SK-N-SH (cell line): Measurements from ENCODE around the gene GNA15. TPM values are rescaled to one million over a fixed set of nuclear protein-coding genes. Genes with fewer than 3 reads are reported as not detected.

Experiments
- CTCF ChIA-PET: fragments of 300-600, 350-600 bp; formaldehyde crosslinking; extraction: SDS; loops from one replicate; lab custom pipeline; 2021; lab: Yijun Ruan, JAX
- POLR2A ChIA-PET: fragments of 350-600 bp; sonication (Branson Sonifier 250); formaldehyde crosslinking; extraction: SDS; loops from one replicate; lab custom pipeline; 2020; ENCODE audit warnings: antibody characterized with exemption, inconsistent platforms; lab: Yijun Ruan, JAX
- DNase-seq: peaks from one replicate; pipeline ENCODE4 v3.0.0; 2012
- H2AFZ ChIP-seq: fragments of 200-600 bp; sonication (generic); 2 replicates; pipeline ENCODE4 v1.8.1; 2016; ENCODE audit warnings: antibody characterized with exemption, mild to moderate bottlenecking, low read depth
- H3F3A ChIP-seq: fragments of 200-600 bp; sonication (generic); replicated peaks from 2 replicates; pipeline ENCODE3; 2016; ENCODE audit warnings: antibody characterized with exemption, mild to moderate bottlenecking; ENCODE audit not compliant: insufficient read depth
- H3K27ac ChIP-seq, 2 experiments: fragments of 200-500 bp in 1 of 2; fragments of 200-600 bp in 1 of 2; sonication (Bioruptor generic) in 1 of 2; sonication (generic), shearing (Covaris generic) in 1 of 2; 2 replicates each; pipeline versions ENCODE4 v1.5.1 to v1.6.1; 2014 to 2016; ENCODE audit warnings: low read depth in 2 of 2, inconsistent platforms in 1 of 2, low read length in 1 of 2, mild to moderate bottlenecking in 1 of 2, mixed read lengths in 1 of 2
- H3K27me3 ChIP-seq: fragments of 200-600 bp; sonication (generic), shearing (Covaris generic); 2 replicates; pipeline ENCODE4 v1.6.1; 2016; ENCODE audit warnings: mixed run types; ENCODE audit not compliant: insufficient read depth
- H3K36me3 ChIP-seq, 2 experiments: fragments of 200-500 bp in 1 of 2; fragments of 200-600 bp in 1 of 2; sonication (Bioruptor generic) in 1 of 2; sonication (generic) in 1 of 2; replicated peaks in 1 of 2; 2 replicates each; pipeline versions ENCODE3 to v1.5.1; 2014 to 2016; ENCODE audit warnings: low read length in 1 of 2, mild to moderate bottlenecking in 1 of 2; ENCODE audit not compliant: insufficient read depth in 2 of 2, control insufficient read depth in 1 of 2
- H3K4me1 ChIP-seq, 2 experiments: fragments of 200-500 bp in 1 of 2; fragments of 200-600 bp in 1 of 2; sonication (Bioruptor generic) in 1 of 2; sonication (generic), shearing (Covaris generic) in 1 of 2; 2 replicates each; pipeline versions ENCODE4 v1.5.1 to v1.6.1; 2014 to 2016; ENCODE audit warnings: low read depth in 1 of 2, low read length in 1 of 2, mixed run types in 1 of 2; ENCODE audit not compliant: insufficient read depth in 2 of 2, control insufficient read depth in 1 of 2
- H3K4me2 ChIP-seq: fragments of 200-600 bp; sonication (generic), shearing (Covaris generic); 2 replicates; pipeline ENCODE4 v1.6.1; 2017; ENCODE audit warnings: mixed run types
- H3K4me3 ChIP-seq, 2 experiments: fragments of 200-500 bp in 1 of 2; fragments of 200-600 bp in 1 of 2; sonication (Bioruptor generic) in 1 of 2; sonication (generic), shearing (Covaris generic) in 1 of 2; 2 replicates each; pipeline versions ENCODE4 v1.5.1 to v1.8.1; 2014 to 2016; ENCODE audit warnings: low read depth in 2 of 2, inconsistent platforms in 1 of 2, low read length in 1 of 2, mild to moderate bottlenecking in 1 of 2, mixed read lengths in 1 of 2, moderate library complexity in 1 of 2
- H3K79me2 ChIP-seq: fragments of 200-600 bp; sonication (generic); 2 replicates; pipeline ENCODE4 v1.8.1; 2017; ENCODE audit warnings: mild to moderate bottlenecking; ENCODE audit not compliant: insufficient read depth
- H3K9ac ChIP-seq: fragments of 200-600 bp; sonication (generic); 2 replicates; pipeline ENCODE4 v1.6.1; 2017; ENCODE audit warnings: mixed run types
- H3K9me2 ChIP-seq: fragments of 200-600 bp; sonication (generic); 2 replicates; pipeline ENCODE4 v1.6.1; 2017; ENCODE audit warnings: mixed run types
- H3K9me3 ChIP-seq: fragments of 200-600 bp; sonication (generic); 2 replicates; pipeline ENCODE4 v1.6.1; 2017; ENCODE audit warnings: mixed run types, mild to moderate bottlenecking, moderate library complexity
- H4K20me1 ChIP-seq: fragments of 200-600 bp; sonication (generic); 2 replicates; pipeline ENCODE4 v1.6.1; 2017; ENCODE audit warnings: mild to moderate bottlenecking, mixed run types; ENCODE audit not compliant: insufficient read depth
- CHD2 ChIP-seq: fragments of 150-350 bp; IDR thresholded peaks from 2 replicates; pipeline ENCODE4 v1.6.1; 2018; ENCODE audit warnings: low read length; ENCODE audit not compliant: partially characterized antibody
- CTCF ChIP-seq: fragments of 200-600 bp; sonication (generic); IDR thresholded peaks from 2 replicates; pipeline ENCODE4 v1.6.1; 2017; ENCODE audit warnings: antibody characterized with exemption, mild to moderate bottlenecking, moderate library complexity
- EZH2phosphoT487 ChIP-seq: fragments of 200-600 bp; sonication (generic); IDR thresholded peaks from 2 replicates; pipeline ENCODE4 v1.6.1; 2017; ENCODE audit warnings: low read depth, mixed run types, mild to moderate bottlenecking, antibody characterized with exemption, moderate library complexity, borderline replicate concordance
- FOSL2 ChIP-seq: IDR thresholded peaks from 2 replicates; pipeline ENCODE4 v1.4.0; 2012; ENCODE audit warnings: low read depth, mild to moderate bottlenecking, moderate library complexity, borderline replicate concordance
- FOXJ3 ChIP-seq: sonication (generic); formaldehyde crosslinking; IDR thresholded peaks from 2 replicates; pipeline ENCODE4 v1.5.1; 2020; ENCODE audit warnings: mild to moderate bottlenecking, missing genetic modification reagents
- GABPA ChIP-seq: IDR thresholded peaks from 2 replicates; pipeline ENCODE4 v1.4.0; 2012; ENCODE audit warnings: low read depth, mild to moderate bottlenecking
- GATA2 ChIP-seq: sonication (generic); formaldehyde crosslinking; IDR thresholded peaks from 2 replicates; pipeline ENCODE4 v1.5.0; 2020; ENCODE audit warnings: mild to moderate bottlenecking, missing genetic modification reagents
- IRF3 ChIP-seq: fragments of 150-350 bp; IDR thresholded peaks from 2 replicates; pipeline ENCODE4 v1.6.1; 2016; ENCODE audit warnings: mild to moderate bottlenecking, low read depth, low read length
- MXI1 ChIP-seq: IDR thresholded peaks from 2 replicates; pipeline ENCODE4 v1.6.1; 2012; ENCODE audit warnings: mild to moderate bottlenecking, low read depth, low read length, improper control_type of control experiment
- NRF1 ChIP-seq: IDR thresholded peaks from 2 replicates; pipeline ENCODE4 v1.6.1; 2012; ENCODE audit warnings: low read depth, mild to moderate bottlenecking, low read length
- RFX5 ChIP-seq: IDR thresholded peaks from 2 replicates; pipeline ENCODE4 v1.6.1; 2012; ENCODE audit warnings: mild to moderate bottlenecking, improper control_type of control experiment, low read length
- RXRA ChIP-seq: IDR thresholded peaks from 2 replicates; pipeline ENCODE4 v1.4.0; 2012; ENCODE audit warnings: low read depth, mild to moderate bottlenecking, borderline replicate concordance
- SIN3A ChIP-seq: IDR thresholded peaks from 2 replicates; pipeline ENCODE4 v1.6.1; 2012; ENCODE audit warnings: low read depth, mild to moderate bottlenecking, low read length, moderate library complexity, borderline replicate concordance
- SMC3 ChIP-seq: IDR thresholded peaks from 2 replicates; pipeline ENCODE4 v1.6.1; 2012; ENCODE audit warnings: low read depth, low read length, improper control_type of control experiment
- TCF12 ChIP-seq: IDR thresholded peaks from 2 replicates; pipeline ENCODE4 v1.4.0; 2012
- TEAD4 ChIP-seq: IDR thresholded peaks from 2 replicates; pipeline ENCODE4 v1.4.0; 2012; ENCODE audit warnings: mild to moderate bottlenecking, borderline replicate concordance; ENCODE audit not compliant: insufficient read depth
- YY1 ChIP-seq: IDR thresholded peaks from 2 replicates; pipeline ENCODE4 v1.4.0; 2012; ENCODE audit warnings: low read depth, mild to moderate bottlenecking
- WGBS: methylation state at CpG from one replicate; pipeline ENCODE4 v1.1.6; 2017; ENCODE audit warnings: low lambda C conversion rate; 5-methylcytosine and 5-hydroxymethylcytosine counted together
- polyA plus RNA-seq, 3 experiments: library from polyadenylated mRNA; depleted of rRNA; stranded (reverse); fragments of >200 nt; gene quantifications; 2 replicates each; pipeline ENCODE4 v1.2.3, GENCODE V29; 2012
- TF ChIP-seq, protein P1 (sequence below): IDR thresholded peaks from 2 replicates; pipeline ENCODE4; 2012

The GNA15 gene
- polyA plus RNA-seq, 1 of the 3 experiments (the other 2 are of a cell fraction) = 0.05 TPM

- CTCF ChIA-PET = interaction anchor here (1.0 to 2.2 kb wide), 2 partner anchors 13 to 20 kb away, joined by 4 to 13 read pairs; no protein-coding TSS in a partner anchor
Measured at GRCh38 chr19:3150739-3151329, 15.0 kb downstream of the GNA15 start.

More at GRCh38 chr19:3150739-3151329, 15.0 kb downstream of the GNA15 start:
- Histone ChIP-seq H3K9ac (no peak overlapping the region), H4K20me1 (no peaks in the 10 kb centered on the region), H3K36me3 (no peaks in the 10 kb centered on the region), H3K9me2 (no peaks in the 10 kb centered on the region), H3K79me2 (no peaks in the 10 kb centered on the region), H2AFZ (no peak overlapping the region), H3K4me3 (no peak overlapping the region), H3K27me3 (no peaks in the 10 kb centered on the region), H3K9me3 (no peaks in the 10 kb centered on the region), H3K4me1 (peaks cover 0 to 3% of the 10 kb centered on the region in 2 experiments; a peak in 2 of 4 replicates), H3K4me2 (no peak overlapping the region), H3F3A (no peaks in the 10 kb centered on the region), H3K27ac (no peak overlapping the region)
- WGBS = 60% methylated on average over 4 of the region's 5 CpGs
- no peak for DNase-seq
- POLR2A ChIA-PET = no interaction called here
- TF ChIP-seq RXRA = no peak
- no peak for TF ChIP-seq EZH2phosphoT487
- TF ChIP-seq FOXJ3 (CRISPR knock-in tag) = no peak
- TF ChIP-seq SIN3A = no peak
- TF ChIP-seq TEAD4 = no peak
- TF ChIP-seq, protein P1, sequence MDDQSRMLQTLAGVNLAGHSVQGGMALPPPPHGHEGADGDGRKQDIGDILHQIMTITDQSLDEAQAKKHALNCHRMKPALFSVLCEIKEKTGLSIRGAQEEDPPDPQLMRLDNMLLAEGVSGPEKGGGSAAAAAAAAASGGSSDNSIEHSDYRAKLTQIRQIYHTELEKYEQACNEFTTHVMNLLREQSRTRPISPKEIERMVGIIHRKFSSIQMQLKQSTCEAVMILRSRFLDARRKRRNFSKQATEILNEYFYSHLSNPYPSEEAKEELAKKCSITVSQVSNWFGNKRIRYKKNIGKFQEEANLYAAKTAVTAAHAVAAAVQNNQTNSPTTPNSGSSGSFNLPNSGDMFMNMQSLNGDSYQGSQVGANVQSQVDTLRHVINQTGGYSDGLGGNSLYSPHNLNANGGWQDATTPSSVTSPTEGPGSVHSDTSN = no peak
- TF ChIP-seq MXI1 = no peak
- TF ChIP-seq IRF3 = no peak
- no peak for TF ChIP-seq YY1
- TF ChIP-seq RFX5 = no peak
- no peak for TF ChIP-seq FOSL2
- no peak for TF ChIP-seq NRF1
- no peak for TF ChIP-seq CTCF
- no peak for TF ChIP-seq GATA2 (CRISPR knock-in tag)
- TF ChIP-seq GABPA = no peak
- TF ChIP-seq SMC3 = no peak
- TF ChIP-seq CHD2 = no peak
- no peak for TF ChIP-seq TCF12
